GM23248 (cell line): ENCODE results near the gene ABCB9.

ENCODE experiments used
- EZH2 ChIP-seq: fragments of 200-600 bp; sonication (generic); IDR thresholded peaks from 2 replicates; pipeline ENCODE4 v1.6.1; 2018; ENCODE audit warnings: antibody characterized with exemption, mild to moderate bottlenecking; ENCODE audit not compliant: insufficient read depth, poor library complexity, severe bottlenecking
- EZH2phosphoT487 ChIP-seq: fragments of 200-600 bp; sonication (generic); IDR thresholded peaks from 2 replicates; pipeline ENCODE4 v1.6.1; 2018; ENCODE audit warnings: antibody characterized with exemption, moderate library complexity, mild to moderate bottlenecking, low read depth; ENCODE audit not compliant: insufficient read depth

DNA sequence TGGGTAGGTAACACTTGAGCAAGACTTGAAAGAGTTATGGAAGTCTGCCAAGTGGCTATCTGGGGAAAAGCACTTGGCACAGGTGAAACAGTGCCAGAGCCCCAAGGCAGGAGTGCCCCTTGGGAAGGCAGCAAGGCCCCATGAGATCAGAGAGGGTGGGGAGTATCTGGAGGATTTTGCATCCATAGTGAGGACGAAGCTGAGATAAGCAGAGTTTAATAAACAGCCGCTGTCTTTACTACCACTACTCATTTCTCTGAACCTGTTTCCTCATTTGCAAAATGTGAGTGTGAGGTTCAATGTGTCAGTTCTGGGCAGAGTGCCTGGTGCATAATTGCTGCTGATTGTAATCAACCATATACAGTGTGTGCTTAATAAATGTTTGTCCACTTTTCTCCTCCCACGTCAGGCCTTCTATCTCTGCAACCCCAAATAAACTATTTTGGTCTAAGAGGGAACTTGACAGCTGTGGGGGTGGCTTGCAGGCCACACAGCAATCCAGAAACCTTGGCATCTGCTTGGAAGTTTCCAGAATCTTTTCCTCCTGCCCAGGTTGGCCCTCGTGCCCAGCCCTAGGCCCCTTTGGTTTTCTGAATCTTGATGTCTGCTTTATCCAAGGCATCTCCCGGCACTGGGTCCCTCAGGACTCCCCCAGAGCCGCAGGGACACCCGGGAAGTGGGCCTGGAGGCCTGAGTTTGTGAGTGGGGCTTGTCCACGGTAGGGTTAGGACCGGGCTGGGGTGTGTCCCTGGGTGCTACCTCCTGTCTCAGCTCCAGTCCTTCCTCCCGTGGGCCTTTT, 4.5 kb downstream of the ABCB9 start:
- TF ChIP-seq EZH2phosphoT487 (no peak), EZH2 (no peak)
